CD4-positive, alpha-beta T cell treated with Interleukin-6 at 100 ng/mL for 8 hours (primary cell): ENCODE measurements around the gene CHST9.
"Not testable (repeated sequence)": the region's sequence is repeated elsewhere in the genome, so short reads cannot be mapped to it uniquely, and the experiment has no call there.

Experiments
- DNase-seq: peaks from one replicate; pipeline ENCODE4 v3.0.0-alpha.2; 2020; ENCODE audit warnings: mixed read lengths, low spot score

Gene CHST9, protein sequence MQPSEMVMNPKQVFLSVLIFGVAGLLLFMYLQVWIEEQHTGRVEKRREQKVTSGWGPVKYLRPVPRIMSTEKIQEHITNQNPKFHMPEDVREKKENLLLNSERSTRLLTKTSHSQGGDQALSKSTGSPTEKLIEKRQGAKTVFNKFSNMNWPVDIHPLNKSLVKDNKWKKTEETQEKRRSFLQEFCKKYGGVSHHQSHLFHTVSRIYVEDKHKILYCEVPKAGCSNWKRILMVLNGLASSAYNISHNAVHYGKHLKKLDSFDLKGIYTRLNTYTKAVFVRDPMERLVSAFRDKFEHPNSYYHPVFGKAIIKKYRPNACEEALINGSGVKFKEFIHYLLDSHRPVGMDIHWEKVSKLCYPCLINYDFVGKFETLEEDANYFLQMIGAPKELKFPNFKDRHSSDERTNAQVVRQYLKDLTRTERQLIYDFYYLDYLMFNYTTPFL

DNA sequence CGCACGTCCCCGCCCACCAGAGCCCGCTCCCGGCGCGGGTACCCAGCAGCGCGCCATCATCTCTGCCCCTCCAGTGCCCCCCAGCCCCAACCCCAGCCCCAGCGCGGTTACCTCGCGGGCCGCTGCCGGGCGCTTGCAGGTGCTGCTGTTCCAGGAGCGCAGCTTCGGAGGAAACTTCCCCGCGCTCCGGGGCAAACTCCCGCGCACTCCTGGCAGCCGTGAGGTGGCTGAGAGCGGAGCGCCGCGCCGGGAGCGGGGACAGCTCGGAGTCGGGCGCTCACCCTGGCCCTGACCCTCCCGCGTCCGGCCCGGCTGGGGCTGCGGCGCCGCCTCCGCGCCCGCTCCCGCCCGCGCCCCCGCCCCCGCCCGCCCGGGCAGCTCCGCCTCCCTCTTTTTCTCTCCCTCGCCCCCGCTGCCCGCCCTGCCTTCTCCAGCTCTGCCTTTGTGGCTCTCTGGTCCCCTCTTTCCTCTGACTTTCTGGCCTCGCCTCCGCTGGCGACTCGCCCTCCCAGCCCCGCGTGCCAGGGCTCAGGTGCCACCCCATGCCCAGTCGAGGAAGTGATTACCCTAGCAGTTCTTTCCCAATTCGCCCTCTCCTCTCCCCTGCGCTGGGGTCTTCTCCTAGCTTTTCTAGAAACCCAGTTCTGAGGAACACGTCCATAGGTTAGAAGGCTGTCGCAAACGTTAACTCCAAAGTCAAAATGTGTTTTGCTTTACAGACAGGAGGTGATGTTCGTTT is at the start of gene CHST9:
Gene CHST9, minus strand, starts transcription at position 284 of the 739 bp plus-strand sequence. CDS start 42,499 bp downstream, outside the sequence.
- DNase-seq = no peak

DNA sequence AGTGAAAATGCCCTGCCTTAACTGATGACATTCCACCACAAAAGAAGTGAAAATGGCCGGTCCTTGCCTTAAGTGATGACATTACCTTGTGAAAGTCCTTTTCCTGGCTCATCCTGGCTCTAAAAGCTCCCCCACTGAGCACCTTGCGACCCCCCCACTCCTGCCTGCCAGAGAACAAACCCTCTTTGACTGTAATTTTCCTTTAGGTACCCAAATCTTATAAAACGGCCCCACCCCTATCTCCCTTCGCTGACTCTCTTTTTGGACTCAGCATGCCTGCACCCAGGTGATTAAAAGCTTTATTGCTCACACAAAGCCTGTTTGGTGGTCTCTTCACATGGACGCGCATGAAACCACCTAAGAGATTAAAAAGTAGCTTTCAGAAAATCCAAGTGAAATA is 47.2 kb upstream of the CHST9 start:
- not testable (repeated sequence) for DNase-seq

DNA sequence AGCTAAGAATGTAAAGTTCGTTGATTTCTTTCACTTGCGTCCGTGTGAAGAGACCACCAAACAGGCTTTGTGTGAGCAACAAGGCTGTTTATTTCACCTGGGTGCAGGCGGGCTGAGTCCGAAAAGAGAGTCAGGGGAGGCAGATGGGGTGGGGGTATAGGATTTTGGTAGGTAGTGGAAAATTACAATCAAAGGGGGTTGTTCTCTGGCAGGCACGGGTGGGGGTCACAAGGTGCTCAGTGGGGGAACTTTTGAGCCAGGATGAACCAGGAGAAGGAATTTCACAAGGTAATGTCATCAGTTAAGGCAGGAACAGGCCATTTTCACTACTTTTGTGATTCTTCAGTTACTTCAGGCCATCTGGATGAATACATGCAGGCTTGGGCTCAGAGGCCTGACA is 46.6 kb upstream of the CHST9 start:
- not testable (repeated sequence) for DNase-seq

DNA sequence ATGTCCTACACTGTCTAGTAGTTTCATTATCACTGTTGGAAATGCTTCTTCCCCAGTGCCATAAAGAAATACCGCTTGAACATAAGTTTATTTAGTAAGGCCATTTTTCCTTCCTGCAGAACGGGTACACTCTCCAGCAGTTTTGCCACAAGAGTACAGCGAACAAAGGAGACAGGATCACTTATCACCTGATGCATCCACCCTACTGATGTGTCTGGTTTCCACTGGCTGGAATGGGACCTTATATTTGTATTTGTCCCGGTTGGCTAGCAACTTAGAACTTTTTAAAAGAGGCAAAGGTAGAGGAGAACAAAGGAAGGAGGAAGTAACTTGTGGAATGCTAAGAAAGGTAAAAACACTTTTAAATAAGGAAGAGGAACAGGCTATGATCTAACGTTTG is 46.1 kb upstream of the CHST9 start:
- DNase-seq = not testable (repeated sequence)

DNA sequence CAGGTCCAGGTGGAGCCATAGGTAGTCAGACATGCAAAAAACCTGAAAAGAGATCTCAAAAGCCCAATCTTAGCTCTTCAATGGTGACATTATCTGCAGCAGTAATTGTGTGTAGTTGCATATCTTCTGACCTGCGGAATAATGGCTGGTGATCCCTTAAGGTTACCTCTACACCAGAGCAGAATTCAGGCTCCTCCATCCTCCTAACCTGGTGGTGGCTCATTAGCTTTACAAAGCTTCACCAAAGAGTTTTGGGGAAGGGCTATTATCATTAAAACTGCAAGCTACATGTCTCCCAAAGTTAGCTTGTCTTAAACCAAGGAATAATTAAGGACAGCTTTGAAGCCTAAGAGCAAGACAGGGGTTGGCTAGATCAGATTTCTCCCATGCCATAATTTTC is 42.6 kb upstream of the CHST9 start:
- no peak for DNase-seq

DNA sequence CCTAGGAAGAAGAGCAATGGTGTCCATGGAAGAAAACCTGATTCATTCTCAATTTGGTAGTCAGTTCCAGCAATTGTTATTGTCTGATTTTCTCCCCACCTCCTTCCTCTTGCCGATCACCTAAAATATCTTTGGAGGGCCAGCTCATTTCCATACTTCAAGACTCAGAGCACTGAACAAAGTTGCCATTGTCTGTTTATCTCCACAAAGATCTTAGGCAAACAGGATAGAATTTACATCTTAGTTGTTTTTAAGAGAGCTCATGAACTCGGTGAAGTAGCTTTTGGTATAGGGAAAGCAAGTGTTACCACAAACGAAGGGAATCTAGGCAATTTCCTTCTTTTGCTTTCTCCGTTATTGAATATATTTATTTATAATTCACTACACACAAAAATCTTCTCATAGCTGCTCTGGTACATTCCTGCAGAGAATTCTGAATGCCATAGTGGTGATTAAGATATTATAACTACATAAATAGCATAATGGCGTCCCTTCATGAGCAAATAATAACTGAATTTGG is 41.5 kb upstream of the CHST9 start:
- no peak for DNase-seq

DNA sequence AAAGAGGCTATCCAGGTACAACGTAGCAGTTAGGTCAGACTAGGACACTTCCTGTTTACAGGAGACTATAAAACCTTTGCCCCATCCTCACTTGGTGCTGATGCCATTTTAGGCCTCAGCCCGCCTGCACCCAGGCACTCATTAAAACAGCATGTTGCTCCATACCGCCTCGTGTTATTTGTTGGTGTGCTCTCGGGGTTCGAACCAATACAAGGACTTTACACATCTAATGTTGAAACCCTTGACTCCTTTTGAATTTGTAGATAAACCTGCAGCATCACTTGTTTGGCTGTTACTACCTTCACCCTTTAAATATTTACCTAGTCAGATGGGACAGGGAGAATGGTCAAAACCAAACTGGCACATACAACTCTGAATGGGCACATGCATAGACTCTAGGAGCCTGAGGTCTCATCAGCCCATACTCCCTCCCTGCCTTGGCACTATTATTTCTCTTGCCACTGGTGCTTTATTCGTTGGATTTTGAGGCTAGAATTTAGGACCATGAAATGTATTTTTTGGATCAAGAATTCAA is 40.9 kb upstream of the CHST9 start:
- no peak for DNase-seq

DNA sequence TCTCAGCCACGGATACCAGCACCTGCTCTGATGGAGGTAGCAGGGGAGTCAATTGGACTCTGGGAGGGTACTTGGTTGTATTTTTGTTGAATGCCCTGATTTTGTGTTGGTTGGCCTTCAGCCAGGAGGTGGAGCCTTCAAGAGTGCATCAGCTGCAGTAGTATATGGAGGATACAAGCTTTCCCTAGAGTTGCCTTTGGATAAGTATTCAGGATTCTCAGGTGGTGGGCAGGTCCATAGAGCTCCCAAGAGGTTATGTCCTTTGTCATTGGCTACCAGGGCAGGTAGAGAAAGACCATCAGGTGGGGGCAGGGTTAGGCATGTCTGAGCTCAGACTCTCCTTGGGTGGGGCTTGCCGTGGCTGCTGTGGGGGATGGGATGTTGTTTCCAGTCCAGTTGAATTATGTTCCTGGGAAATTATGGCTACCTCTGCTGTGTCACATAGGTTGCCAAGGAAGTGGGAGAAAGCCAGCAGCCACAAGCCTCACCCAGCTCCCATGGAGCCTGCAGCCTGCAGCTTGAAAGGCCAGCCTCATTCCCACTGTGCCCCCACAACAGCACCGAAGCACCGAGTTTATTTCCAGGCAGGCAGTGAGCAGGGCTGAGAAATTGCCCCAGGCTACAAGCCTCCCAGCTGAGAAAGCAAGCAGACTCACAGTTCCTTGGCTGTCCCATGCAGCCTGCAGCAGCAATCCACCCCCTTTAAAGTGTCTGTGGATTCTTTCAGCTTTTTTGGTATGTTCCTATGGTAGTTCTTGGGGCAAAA is 38.6 kb upstream of the CHST9 start:
- no peak for DNase-seq

DNA sequence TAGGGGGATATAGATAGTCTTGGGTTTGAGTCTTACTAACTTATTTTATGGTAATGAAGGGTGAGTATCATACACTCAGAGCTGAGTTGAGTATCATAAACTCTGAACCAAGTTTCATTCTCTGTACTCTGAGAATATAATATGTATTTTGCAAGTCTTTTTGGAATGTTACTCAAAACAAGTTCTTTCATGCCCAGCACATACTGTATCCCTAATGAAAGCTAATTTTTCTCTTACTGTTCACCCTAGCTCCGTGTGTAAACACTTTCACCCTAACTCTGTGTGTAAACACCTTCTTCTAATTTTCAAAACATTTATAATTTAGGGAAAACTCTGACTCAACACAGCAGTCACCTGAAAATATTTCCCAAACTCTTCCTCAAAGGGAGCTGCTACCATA is 29.7 kb upstream of the CHST9 start:
- DNase-seq = no peak

DNA sequence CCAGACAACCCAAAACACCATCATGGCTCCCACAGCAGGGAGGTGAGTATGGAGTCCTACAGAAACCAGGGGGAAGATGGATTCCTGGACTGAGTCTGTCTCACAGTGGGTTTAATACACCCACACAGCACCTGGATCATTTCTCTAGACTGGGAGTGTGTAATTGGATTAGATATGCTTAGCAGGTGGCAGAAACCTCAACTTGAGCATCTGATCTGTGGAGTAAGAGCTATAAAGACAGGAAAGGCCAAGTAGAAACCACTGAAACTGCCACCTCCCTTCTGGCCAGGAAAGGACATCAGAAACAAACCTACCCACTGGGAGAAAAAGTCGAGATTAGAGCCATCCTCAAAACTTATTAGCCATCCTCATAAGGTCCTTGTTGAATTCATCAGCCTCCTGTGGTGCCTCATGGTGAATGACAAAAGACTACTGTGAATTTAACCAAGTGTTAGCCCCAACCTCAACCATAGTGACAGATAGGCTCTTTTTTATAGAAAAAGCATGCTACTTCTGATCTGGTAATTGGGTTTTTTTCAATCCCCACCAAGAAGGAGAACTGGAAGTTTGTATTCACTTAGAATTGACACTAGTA is 28.1 kb upstream of the CHST9 start:
- no peak for DNase-seq

DNA sequence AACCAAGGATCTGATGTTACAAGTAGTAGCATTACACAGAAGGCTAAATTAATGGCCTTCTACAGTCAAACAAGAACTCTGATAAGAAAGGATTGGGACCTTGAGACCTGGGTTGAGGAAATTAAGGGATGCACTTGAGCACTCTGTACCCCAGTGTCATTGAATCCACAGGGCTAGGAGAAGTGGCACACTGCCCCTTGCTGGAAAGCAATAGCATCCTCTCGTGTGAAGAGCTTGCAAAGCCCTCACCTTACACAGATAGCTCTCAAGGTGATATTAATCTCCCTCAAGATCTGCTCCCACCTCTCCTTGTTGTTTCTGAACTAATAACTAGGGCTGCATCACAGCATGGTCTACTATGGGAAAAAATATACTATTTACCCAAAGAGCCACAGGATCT is 26.5 kb upstream of the CHST9 start:
- no peak for DNase-seq

DNA sequence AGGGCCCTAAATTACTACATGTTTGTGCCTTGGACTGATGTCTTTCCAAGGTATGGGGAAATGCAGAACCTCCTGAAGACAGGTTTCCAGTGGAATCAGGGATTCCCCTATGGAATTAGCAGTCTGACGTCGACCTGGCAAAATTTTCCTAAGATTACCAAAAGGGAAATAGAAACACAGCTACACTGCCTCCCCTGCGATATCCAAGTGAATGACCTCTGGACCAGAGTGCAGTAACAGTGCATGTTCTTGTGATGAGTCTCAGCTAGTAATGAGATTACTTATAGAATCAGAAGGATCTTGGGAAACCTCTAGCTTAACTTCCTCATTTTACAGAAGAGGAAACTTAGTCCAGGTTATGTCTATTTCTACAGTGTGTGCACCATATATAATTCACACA is 21.3 kb upstream of the CHST9 start:
- DNase-seq = no peak

DNA sequence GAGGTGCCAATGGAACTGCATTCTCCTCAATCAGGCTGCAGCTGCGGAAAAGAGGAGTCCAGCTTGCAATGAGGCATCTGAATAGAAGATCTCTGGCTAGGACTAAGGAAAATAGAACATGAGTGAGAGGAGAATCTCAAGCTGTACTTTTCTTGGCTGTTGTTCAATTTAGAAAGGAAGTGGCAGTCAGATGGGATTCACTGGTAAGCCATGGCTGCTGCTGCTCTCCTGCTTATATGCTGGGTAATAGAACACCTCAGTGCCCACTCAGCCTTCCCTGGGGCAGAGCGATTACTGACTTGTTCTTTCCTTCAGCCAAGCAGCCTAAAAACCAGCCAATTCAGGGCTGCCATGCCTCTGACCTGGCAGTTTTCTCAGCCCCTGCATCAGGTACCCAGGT is 17.6 kb upstream of the CHST9 start:
- DNase-seq = no peak

DNA sequence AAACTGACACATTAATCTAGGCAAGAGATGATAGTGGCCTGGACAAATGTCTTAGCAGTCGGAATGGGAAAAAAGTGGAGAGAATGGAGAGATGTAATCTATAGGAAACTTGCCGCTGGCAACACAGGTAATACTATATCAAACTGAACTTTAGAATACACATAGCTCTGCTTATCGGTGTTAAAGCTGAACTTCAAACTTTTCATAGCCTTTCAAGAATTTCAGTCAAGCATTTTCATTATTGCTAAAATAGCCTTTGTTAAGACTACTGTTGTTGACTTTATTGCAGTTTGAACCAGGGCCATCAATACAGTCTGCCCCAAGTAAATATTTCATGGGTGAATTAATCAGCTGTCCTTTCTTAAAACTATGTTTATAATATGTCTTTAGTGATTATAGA is 12.9 kb upstream of the CHST9 start:
- DNase-seq = no peak

DNA sequence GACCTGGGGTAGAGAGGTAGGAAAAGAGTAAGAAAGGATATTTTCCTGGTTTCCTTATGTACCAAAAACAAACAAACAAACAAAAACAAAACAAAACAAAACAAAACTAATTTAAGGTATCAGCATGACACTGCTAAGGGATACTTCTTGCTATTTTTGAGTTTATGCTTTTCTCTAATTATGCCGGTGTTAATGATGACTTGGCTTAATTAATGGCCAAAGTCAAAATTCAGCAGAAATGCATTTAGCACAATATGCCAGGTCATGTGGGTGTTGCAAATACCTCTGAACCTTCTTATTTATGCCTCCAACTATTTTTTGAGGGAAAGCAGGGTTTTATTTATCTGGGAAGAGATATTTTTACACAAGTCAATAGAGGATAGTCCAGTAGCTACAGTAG is 3.2 kb upstream of the CHST9 start:
- DNase-seq = no peak

DNA sequence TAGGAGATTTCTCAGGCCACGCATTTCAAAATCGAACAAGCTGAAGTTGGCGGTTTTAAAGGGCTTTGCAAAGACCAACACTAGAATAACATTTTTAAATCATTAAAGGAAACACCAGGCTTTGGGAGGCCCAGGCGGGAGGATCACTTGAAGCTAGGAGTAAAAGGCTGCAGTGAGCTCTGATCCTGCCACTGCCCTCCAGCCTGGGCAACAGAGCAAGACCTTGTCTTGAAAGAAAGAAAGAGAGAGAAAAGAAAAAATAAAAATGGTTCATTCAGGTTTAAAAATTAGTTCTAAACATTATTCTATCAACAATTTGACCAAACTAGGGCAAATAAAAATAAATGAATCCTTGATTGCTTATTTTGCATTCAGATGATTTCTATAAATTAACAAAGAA is 789 bp upstream of the CHST9 start:
- DNase-seq = no peak

DNA sequence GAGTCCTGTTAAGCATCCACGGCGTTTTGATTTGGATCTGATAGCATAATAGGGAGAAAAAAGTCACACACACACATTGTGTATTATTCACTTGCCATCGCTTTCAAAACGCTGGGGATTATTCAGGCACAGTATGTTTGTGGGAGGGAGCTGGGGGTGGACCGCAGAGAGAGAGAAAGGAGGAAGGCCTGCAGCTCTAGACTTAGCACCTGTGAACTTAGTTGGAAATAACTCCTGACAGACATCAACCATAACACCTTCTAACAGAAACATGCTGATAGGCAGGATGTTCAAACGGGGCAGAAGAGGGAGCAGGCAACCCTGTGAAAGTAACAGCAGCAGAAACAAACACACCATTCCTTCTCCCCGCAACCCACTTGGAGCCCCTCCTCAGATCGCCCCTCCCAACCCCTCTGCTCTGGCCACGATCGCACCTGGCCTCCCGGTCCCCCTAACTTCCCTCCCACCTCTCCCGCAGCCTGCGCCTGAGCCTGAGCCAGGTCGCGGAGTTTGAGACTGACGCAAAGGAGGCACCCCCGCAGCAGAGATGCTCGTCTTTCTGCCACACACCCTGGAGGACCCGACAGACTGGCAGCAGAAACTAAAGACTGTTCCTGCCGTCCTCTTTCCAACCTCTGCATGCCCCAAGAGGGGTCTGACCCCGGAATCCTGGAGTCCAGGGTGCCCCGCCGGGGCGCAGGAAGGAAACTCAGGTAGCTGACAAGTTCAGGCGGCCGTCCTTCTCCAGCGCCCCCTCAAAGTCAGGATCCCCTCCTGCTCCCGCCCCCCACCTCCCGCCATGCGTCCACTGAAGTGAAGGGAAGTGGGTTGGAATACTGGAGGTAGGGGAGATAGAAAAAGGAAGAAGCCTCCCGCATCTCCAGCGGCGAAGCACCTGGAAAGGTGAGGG is 738 bp downstream of the CHST9 start:
- no peak for DNase-seq

DNA sequence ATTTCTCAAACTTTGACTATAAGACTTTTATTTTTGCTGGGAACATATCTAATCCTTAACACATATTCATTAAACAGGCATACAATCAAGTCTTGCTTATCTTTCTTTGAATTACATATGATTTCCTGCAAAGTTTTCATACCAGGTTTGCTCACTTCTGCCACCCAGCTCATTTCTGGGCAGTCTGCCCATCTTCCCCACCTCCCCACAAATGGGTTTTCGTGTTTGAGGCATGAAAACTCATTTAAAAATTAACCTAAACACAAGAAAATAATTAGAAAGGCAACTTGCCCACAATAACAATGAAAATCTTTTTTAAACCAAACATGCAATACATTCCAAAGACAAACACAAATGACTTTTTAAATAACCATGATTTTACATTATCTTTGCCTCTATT is 3.4 kb downstream of the CHST9 start:
- DNase-seq = no peak

DNA sequence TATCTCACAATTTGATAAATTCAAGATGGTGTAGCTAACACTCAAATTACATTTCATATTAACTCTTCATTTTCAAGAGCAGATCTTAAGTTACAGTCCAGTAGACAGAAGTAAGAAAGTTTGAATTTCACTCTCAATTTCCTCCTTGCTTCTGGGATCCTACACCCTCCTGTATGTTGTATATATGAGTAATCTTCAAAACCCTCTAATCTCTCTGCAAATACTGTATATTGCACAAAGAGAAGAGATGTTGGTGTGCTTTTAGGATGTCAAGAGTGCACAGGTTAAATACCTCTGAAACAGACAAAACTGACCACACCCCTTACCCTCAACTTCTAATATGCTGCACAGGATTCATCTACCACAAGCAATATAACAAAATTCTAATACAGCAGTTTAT is 6.7 kb downstream of the CHST9 start:
- no peak for DNase-seq

DNA sequence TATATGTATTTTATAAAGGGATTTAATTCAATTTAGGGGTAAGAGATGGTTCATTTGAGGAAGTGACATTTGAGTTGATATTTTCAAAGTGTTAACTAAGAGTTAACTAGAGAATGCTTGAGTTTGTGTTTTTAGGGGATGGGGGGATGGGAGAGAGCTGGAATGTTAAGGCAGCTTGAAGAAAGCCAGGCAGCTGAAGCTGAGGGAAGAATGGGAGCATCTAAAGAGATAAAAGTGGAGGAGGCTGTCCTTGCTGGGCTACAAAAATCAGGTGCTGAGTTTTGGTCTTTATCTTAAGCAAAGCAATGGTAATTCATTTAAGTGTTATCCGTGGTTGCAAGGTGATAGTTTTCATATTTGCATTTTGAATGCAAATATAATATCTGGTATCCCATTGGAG is 9.2 kb downstream of the CHST9 start:
- DNase-seq = no peak

DNA sequence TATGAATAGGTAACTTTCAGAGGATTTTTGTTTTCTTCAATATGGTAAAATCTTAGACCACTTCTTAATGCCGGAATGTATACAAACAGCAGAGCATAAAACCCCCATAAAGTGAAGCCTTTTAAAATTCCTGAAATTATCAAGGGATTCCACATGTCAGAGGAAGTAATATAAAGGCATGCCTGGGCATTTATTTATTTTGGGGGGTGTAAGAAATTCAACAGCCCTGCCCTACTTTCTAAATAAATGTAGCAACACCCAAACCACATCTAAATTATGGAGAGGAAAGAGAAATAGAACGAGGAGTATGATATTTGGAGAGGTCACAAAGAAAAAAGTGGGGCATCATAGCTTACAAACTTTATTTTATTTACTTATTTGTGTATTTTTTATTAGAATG is 9.9 kb downstream of the CHST9 start:
- no peak for DNase-seq
